Peyer's patch (tissue), 4 donors: ENCODE data around the gene HDHD2. TPM values are rescaled to one million over a fixed set of nuclear protein-coding genes. Genes with fewer than 3 reads are reported as not detected.

Experiments used
- DNase-seq, 3 donors: peaks; one replicate each; pipeline ENCODE4 v3.0.0-alpha.2; 2017 to 2019
- H3K27ac ChIP-seq, 4 donors: fragments of 200-600 bp; sonication (generic); one replicate each; pipeline ENCODE4 v1.5.1; 2016 to 2019
- H3K27me3 ChIP-seq, 2 donors: fragments of 200-600 bp; sonication (generic); one replicate each; pipeline ENCODE4 v1.5.1; 2019
- H3K36me3 ChIP-seq, 3 donors: fragments of 200-600 bp; sonication (generic); one replicate each; pipeline ENCODE4 v1.5.1; 2016 to 2019
- H3K4me1 ChIP-seq, 4 donors: fragments of 200-600 bp; sonication (generic); one replicate each; pipeline ENCODE4 v1.5.1; 2016 to 2019
- H3K4me3 ChIP-seq, 4 donors: fragments of 200-600 bp; sonication (generic); 1 replicate in 3 of 4; 2 replicates in 1 of 4; pipeline ENCODE4 v1.5.1; 2016 to 2019; ENCODE audit warnings: mild to moderate bottlenecking in 1 of 4
- H3K9me3 ChIP-seq, 4 donors: fragments of 200-600 bp; sonication (generic); one replicate each; pipeline ENCODE4 v1.5.1; 2016 to 2019; ENCODE audit warnings: mild to moderate bottlenecking in 1 of 4
- POLR2A ChIP-seq, 2 donors: fragments of 450-650 bp; IDR thresholded peaks; one replicate each; pipeline ENCODE4 v1.5.1; 2017; ENCODE audit warnings: antibody characterized with exemption in 2 of 2, mild to moderate bottlenecking in 2 of 2, moderate library complexity in 2 of 2
- total RNA-seq, 4 donors: library from RNA; depleted of rRNA; stranded (reverse); fragments of >200 nt; gene quantifications; one replicate each; pipeline ENCODE4 v1.1.0, GENCODE V29; 2016
- TF ChIP-seq, protein P1 (sequence below), 6 experiments: fragments of 450-650 bp in 4 of 6; fragments of 200-600 bp in 2 of 6; sonication (generic) in 1 of 6; IDR thresholded peaks; one replicate each; pipeline ENCODE4 v1.5.1; 2017 to 2019; ENCODE audit warnings: antibody characterized with exemption in 6 of 6, mild to moderate bottlenecking in 3 of 6, moderate library complexity in 1 of 6

The HDHD2 gene
- total RNA-seq, 4 donors from 2014 or later, result 16.5 to 34.4 (median 27.6) TPM

- no peak overlapping the region for H3K4me3 ChIP-seq
- no peaks in the 10 kb centered on the region for H3K27me3 ChIP-seq
- no peak overlapping the region for H3K27ac ChIP-seq
- DNase-seq, result no peak
- no peaks in the 10 kb centered on the region for H3K4me1 ChIP-seq
- no peak for TF ChIP-seq POLR2A (IDR thresholded peaks at IDR 0.05)
- TF ChIP-seq, protein P1, sequence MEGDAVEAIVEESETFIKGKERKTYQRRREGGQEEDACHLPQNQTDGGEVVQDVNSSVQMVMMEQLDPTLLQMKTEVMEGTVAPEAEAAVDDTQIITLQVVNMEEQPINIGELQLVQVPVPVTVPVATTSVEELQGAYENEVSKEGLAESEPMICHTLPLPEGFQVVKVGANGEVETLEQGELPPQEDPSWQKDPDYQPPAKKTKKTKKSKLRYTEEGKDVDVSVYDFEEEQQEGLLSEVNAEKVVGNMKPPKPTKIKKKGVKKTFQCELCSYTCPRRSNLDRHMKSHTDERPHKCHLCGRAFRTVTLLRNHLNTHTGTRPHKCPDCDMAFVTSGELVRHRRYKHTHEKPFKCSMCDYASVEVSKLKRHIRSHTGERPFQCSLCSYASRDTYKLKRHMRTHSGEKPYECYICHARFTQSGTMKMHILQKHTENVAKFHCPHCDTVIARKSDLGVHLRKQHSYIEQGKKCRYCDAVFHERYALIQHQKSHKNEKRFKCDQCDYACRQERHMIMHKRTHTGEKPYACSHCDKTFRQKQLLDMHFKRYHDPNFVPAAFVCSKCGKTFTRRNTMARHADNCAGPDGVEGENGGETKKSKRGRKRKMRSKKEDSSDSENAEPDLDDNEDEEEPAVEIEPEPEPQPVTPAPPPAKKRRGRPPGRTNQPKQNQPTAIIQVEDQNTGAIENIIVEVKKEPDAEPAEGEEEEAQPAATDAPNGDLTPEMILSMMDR (IDR thresholded peaks at IDR 0.05), result no peak
- H3K36me3 ChIP-seq, result no peaks in the 10 kb centered on the region
- H3K9me3 ChIP-seq, result peaks cover 0 to 9% (median 0%) of the 10 kb centered on the region in 4 donors
These were observed 30.5 kb upstream of the HDHD2 start for GRCh38 chr18:47180765-47181164.

- no peak for DNase-seq
- TF ChIP-seq, protein P1 (IDR thresholded peaks at IDR 0.05), result no peak
- TF ChIP-seq POLR2A (IDR thresholded peaks at IDR 0.05), result no peak
- Histone ChIP-seq H3K36me3 (no peaks in the 10 kb centered on the region), H3K9me3 (peaks cover 0 to 1% (median 0%) of the 10 kb centered on the region in 4 donors), H3K27ac (no peak overlapping the region), H3K4me1 (peaks cover 0 to 10% (median 2%) of the 10 kb centered on the region in 4 donors), H3K27me3 (no peaks in the 10 kb centered on the region), H3K4me3 (no peak overlapping the region)
These were observed 29.2 kb upstream of the HDHD2 start for GRCh38 chr18:47179520-47179919.

- peak within 1 kb of the TSS; percentile 62 to 87 (median 76) for H3K27ac ChIP-seq
- peak within 1 kb of the TSS; percentile 73 to 95 (median 76) for H3K4me3 ChIP-seq
- peak in 1 of 2 donors; percentile 57 for TF ChIP-seq POLR2A (IDR thresholded peaks at IDR 0.05)
- TF ChIP-seq, protein P1 (IDR thresholded peaks at IDR 0.05), result peak in 1 of 6 experiments; percentile 17
- peak; percentile 84 to 97 (median 96) for DNase-seq
- H3K27me3 ChIP-seq, result no peaks in the 10 kb centered on the region
- no peaks in the 10 kb centered on the region for H3K9me3 ChIP-seq
- H3K36me3 ChIP-seq, result no peaks in the 10 kb centered on the region
- peaks cover 0 to 11% (median 5%) of the 10 kb centered on the region in 4 donors for H3K4me1 ChIP-seq
These were observed 25.7 kb upstream of the HDHD2 start, which contains the start of gene IER3IP1 for GRCh38 chr18:47175898-47176575. Gene IER3IP1, minus strand, starts transcription at chr18:47176364. Its CDS starts 87 bp downstream, at chr18:47176277.

DNA sequence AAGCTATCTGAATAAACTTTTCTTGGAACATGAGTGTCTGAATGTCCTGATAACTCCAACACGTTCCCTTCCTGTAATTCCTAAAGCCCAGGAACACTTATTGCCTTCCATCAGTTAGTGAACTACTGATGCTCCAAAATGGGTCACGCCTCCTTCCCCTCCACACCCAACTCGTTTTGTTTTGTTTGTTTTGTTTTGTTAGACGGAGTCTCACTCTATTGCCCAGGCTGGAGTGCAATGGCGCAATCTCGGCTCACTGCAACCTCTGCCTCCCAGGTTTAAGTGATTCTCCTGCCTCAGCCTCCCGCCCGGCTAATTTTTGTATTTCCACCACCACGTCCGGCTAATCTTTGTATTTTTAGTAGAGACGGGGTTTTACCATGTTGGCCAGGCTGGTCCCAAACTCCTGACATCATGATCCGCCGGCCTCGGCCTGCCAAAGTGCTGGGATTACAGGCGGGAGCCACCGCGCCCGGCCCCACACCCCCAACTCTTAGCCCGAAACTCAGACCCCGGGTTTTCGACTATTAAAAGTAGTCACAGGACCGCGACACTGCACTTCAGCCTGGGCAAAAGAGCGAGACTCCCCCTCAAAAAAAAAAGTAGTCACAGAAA is 25.1 kb upstream of the HDHD2 start:
- Histone ChIP-seq H3K27ac (peak overlapping the region; percentile 62 to 87 (median 76)), H3K27me3 (no peaks in the 10 kb centered on the region), H3K4me1 (peaks cover 0 to 11% (median 5%) of the 10 kb centered on the region in 4 donors), H3K4me3 (peak overlapping the region; percentile 73 to 95 (median 76)), H3K9me3 (no peaks in the 10 kb centered on the region), H3K36me3 (no peaks in the 10 kb centered on the region)
- DNase-seq, result peak in 1 of 3 donors; percentile 54
- TF ChIP-seq, protein P1 (IDR thresholded peaks at IDR 0.05), result no peak
- TF ChIP-seq POLR2A (IDR thresholded peaks at IDR 0.05), result no peak

GRCh38 chr18:47174545-47175116 is 24.3 kb upstream of the HDHD2 start:
- H3K27ac ChIP-seq, result peak overlapping the region in 1 of 4 donors; percentile 73
- peak overlapping the region; percentile 73 to 95 (median 76) for H3K4me3 ChIP-seq
- peaks cover 0 to 11% (median 5%) of the 10 kb centered on the region in 4 donors for H3K4me1 ChIP-seq
- DNase-seq, result no peak
- TF ChIP-seq, protein P1 (IDR thresholded peaks at IDR 0.05), result no peak
- no peak for TF ChIP-seq POLR2A (IDR thresholded peaks at IDR 0.05)
- H3K9me3 ChIP-seq, result no peaks in the 10 kb centered on the region
- H3K36me3 ChIP-seq, result no peaks in the 10 kb centered on the region
- no peaks in the 10 kb centered on the region for H3K27me3 ChIP-seq
